PFSK-1 (cell line): ENCODE data around the gene TMEM60.

Source experiments
- FOXP2 ChIP-seq: optimal IDR thresholded peaks from 2 replicates; pipeline ENCODE3; 2011; ENCODE audit warnings: borderline replicate concordance, control low read depth, inconsistent platforms; ENCODE audit not compliant: insufficient read depth; ENCODE audit errors: extremely low read length, extremely low read depth
- POLR2AphosphoS5 ChIP-seq: IDR thresholded peaks from 2 replicates; pipeline ENCODE4 v1.6.1; 2012; ENCODE audit warnings: low read depth, mild to moderate bottlenecking, control low read depth, low read length, moderate library complexity
- REST ChIP-seq, 2 experiments: IDR thresholded peaks; 2 replicates each; pipeline versions ENCODE4 v1.6.1 to v1.8.0; 2011 to 2012; ENCODE audit warnings: low read depth in 2 of 2, low read length in 2 of 2, control low read depth in 1 of 2, inconsistent platforms in 1 of 2, mild to moderate bottlenecking in 1 of 2, moderate library complexity in 1 of 2; ENCODE audit not compliant: insufficient read depth in 1 of 2
- SIN3A ChIP-seq: IDR thresholded peaks from 2 replicates; pipeline ENCODE4 v1.6.1; 2012; ENCODE audit warnings: mild to moderate bottlenecking, low read length, moderate library complexity, borderline replicate concordance; ENCODE audit not compliant: insufficient read depth
- TAF1 ChIP-seq: IDR thresholded peaks from 2 replicates; pipeline ENCODE4 v1.6.1; 2012; ENCODE audit warnings: low read length, control low read depth, borderline replicate concordance; ENCODE audit not compliant: insufficient read depth

TMEM60 gene

GRCh38 chr7:77826300-77826699 is 28.1 kb upstream of the TMEM60 start:
- no peak for TF ChIP-seq POLR2AphosphoS5
- TF ChIP-seq SIN3A = no peak
- no peak for TF ChIP-seq FOXP2
- TF ChIP-seq TAF1 = no peak
- peak in 1 of 2 experiments; percentile 85; a peak in 2 of 4 replicates for TF ChIP-seq REST (IDR thresholded peaks at IDR 0.05; ENCODE audit: insufficient read depth in 1 of 2, low read depth in 2 of 2, low read length in 2 of 2)

GRCh38 chr7:77825131-77825530 is 26.9 kb upstream of the TMEM60 start:
- TF ChIP-seq POLR2AphosphoS5 = no peak
- no peak for TF ChIP-seq REST (IDR thresholded peaks at IDR 0.05; ENCODE audit: insufficient read depth in 1 of 2, low read depth in 2 of 2, low read length in 2 of 2)
- no peak for TF ChIP-seq TAF1

- TF ChIP-seq TAF1 (no peak), REST (IDR thresholded peaks at IDR 0.05; ENCODE audit: insufficient read depth in 1 of 2, low read depth in 2 of 2, low read length in 2 of 2) (no peak), SIN3A (no peak), FOXP2 (no peak), POLR2AphosphoS5 (no peak)
These were observed 26.4 kb upstream of the TMEM60 start for GRCh38 chr7:77824636-77825035.

- TF ChIP-seq FOXP2 (no peak), POLR2AphosphoS5 (no peak), TAF1 (no peak)
These were observed 25.6 kb upstream of the TMEM60 start for GRCh38 chr7:77823787-77824186.

GRCh38 chr7:77822269-77822668 is 24.0 kb upstream of the TMEM60 start:
- TF ChIP-seq POLR2AphosphoS5 (no peak), REST (IDR thresholded peaks at IDR 0.05; ENCODE audit: insufficient read depth in 1 of 2, low read depth in 2 of 2, low read length in 2 of 2) (no peak), FOXP2 (no peak), TAF1 (no peak), SIN3A (no peak)
